ENCODE measurements around the gene MYH6. TPM values are rescaled to one million over a fixed set of nuclear protein-coding genes. Genes with fewer than 3 reads are reported as not detected.

Gene MYH6
- total RNA-seq, 4 donors from 2014 or later, result 0.07 TPM; not detected in 3

DNA sequence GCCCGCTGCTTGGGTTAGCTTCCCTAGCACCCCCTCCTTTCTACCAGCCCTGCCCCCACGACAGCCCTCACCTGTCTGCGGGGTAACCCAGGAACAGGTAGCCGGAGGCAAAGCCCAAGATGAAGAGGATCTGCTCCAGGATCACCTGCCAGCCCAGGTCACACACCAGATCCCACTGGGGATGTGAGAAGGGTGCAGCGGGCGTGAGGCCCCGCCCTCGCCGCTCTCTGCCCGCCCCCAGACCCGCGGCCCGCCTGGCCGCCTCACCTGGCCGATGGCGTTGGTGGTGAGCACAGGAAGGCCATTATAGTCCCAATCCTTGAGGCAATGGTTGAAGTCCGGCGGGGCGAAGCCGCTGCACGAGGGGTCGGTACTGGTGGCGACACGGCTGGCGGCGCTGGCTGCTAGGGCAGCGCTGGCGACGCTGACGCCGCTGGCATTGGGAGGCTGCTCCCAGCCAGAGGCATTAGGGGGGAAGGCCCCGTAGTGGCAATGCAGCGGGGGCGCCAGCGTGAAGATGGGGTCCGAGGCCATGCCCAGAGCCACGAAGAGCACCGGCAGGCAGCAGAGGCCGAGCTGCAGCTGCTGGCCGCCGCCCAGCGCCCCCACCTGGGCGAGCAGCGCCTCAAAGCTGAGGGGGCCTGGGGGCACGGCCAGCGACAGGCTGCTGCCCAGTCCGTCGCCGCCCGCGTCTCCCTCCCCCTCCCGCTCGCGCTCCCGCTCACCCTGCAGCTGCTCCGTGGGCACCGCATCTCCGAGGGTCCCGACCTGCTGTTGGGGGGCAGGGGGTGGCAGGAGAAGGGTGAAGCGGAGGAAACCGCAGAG is 56.2 kb downstream of the MYH6 start:
- no peaks in the 10 kb centered on the region for H3K9me3 ChIP-seq
- intact Hi-C loops (cut with DNase I; ENCODE audit: low total_unique reads), result no loop called here
- no peaks in the 10 kb centered on the region for H3K27me3 ChIP-seq
- peak overlapping the region; percentile 55 to 56 for H3K4me3 ChIP-seq
- no peak for DNase-seq
- no peak for TF ChIP-seq POLR2A (IDR thresholded peaks at IDR 0.05)
- H3K27ac ChIP-seq, result peak overlapping the region; percentile 56 to 61
- H3K36me3 ChIP-seq, result no peaks in the 10 kb centered on the region
- H3K4me1 ChIP-seq, result no peaks in the 10 kb centered on the region

DNA sequence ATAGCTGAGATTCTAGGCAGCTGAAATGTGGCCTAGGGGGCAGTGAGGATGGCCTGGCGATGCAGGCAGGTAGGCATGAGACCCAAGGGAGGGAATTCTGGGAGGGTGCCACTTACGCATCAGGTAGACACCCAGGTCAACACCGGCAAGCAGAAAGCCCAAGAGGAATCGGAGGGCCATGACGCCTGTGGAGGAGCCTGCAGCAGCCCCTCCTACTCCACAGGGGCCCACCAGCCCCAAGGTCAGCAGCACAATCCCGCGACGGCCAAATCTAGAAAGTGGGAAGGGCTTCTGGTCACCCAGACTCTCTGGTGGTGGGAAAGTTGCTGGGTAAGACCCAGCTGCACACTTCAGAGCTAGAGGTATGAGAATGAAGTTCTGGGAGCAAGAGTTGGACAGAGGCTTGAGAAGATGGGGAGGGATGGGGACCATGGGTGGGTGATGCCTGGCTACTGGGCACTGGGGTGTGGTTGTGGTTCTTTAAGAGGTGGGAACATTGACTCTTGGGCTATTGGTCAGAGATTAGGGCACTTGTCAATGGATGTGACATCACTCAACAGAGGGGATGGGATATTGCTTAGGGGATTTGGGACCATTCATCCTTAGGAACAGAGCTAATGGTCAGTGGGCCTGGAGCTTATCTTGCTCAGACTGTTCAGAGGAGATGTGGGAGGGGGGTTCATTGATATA is 58.8 kb downstream of the MYH6 start:
- H3K36me3 ChIP-seq, result no peaks in the 10 kb centered on the region
- TF ChIP-seq CTCF (IDR thresholded peaks at IDR 0.05) (no peak), POLR2A (IDR thresholded peaks at IDR 0.05) (no peak)
- no peaks in the 10 kb centered on the region for H3K4me1 ChIP-seq
- no peak overlapping the region for H3K27ac ChIP-seq
- DNase-seq, result no peak
- H3K27me3 ChIP-seq, result no peaks in the 10 kb centered on the region
- no peaks in the 10 kb centered on the region for H3K9me3 ChIP-seq
- intact Hi-C loops (cut with DNase I; ENCODE audit: low total_unique reads), result no loop called here
- no peak overlapping the region for H3K4me3 ChIP-seq

DNA sequence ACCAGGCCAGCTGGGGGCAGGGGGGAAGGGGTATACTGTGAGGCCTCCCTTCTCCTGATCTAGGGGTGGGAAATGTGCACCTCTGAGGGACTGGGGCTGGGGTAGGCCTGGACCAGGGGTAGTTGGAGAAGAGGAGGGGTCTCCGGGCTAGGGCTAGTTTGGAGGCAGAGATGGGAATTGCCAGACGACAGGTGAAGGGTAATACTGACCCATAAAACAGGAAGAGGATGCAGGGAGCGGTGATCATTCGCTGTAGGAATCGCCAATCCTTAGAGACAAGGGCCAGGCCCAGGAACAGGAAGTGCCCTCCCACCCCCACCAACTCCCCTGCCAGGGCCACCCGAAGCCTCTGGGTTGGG is 59.8 kb downstream of the MYH6 start:
- TF ChIP-seq CTCF (IDR thresholded peaks at IDR 0.05), result no peak
- TF ChIP-seq POLR2A (IDR thresholded peaks at IDR 0.05), result no peak
- no peaks in the 10 kb centered on the region for H3K4me1 ChIP-seq
- no peak for DNase-seq
- no peaks in the 10 kb centered on the region for H3K36me3 ChIP-seq
- intact Hi-C loops (cut with DNase I; ENCODE audit: low total_unique reads), result no loop called here
- no peaks in the 10 kb centered on the region for H3K27me3 ChIP-seq
- no peaks in the 10 kb centered on the region for H3K9me3 ChIP-seq
- H3K4me3 ChIP-seq, result no peak overlapping the region
- no peak overlapping the region for H3K27ac ChIP-seq

- H3K4me3 ChIP-seq, result no peak overlapping the region
- DNase-seq, result no peak
- no peaks in the 10 kb centered on the region for H3K36me3 ChIP-seq
- H3K9me3 ChIP-seq, result no peaks in the 10 kb centered on the region
- no peak for TF ChIP-seq POLR2A (IDR thresholded peaks at IDR 0.05)
- TF ChIP-seq CTCF (IDR thresholded peaks at IDR 0.05), result no peak
- intact Hi-C loops (cut with DNase I; ENCODE audit: low total_unique reads), result no loop called here
- H3K27ac ChIP-seq, result no peak overlapping the region
- no peaks in the 10 kb centered on the region for H3K27me3 ChIP-seq
- no peaks in the 10 kb centered on the region for H3K4me1 ChIP-seq
Observed at GRCh38 chr14:23347406-23348296, 60.4 kb downstream of the MYH6 start.

- no peaks in the 10 kb centered on the region for H3K27me3 ChIP-seq
- intact Hi-C loops (cut with DNase I; ENCODE audit: low total_unique reads), result no loop called here
- no peak for DNase-seq
- H3K36me3 ChIP-seq, result no peaks in the 10 kb centered on the region
- TF ChIP-seq CTCF (IDR thresholded peaks at IDR 0.05) (no peak), POLR2A (IDR thresholded peaks at IDR 0.05) (no peak)
- no peaks in the 10 kb centered on the region for H3K4me1 ChIP-seq
- no peak overlapping the region for H3K4me3 ChIP-seq
- H3K9me3 ChIP-seq, result no peaks in the 10 kb centered on the region
- no peak overlapping the region for H3K27ac ChIP-seq
Observed at GRCh38 chr14:23346693-23347405, 61.2 kb downstream of the MYH6 start.
